ENCODE data around the gene CSPG4. TPM values are rescaled to one million over a fixed set of nuclear protein-coding genes. Genes with fewer than 3 reads are reported as not detected.
"Not testable (repeated sequence)": the region's sequence is repeated elsewhere in the genome, so short reads cannot be mapped to it uniquely, and the experiment has no call there.

CSPG4 gene
- polyA plus RNA-seq, 1 donor: 108 TPM

- DNase-seq (ENCODE audit: low read depth): no peak
Observed at GRCh38 chr15:75738647-75739325, 26.1 kb upstream of the CSPG4 start.

GRCh38 chr15:75738014-75738646, 25.5 kb upstream of the CSPG4 start:
- no peak for DNase-seq (ENCODE audit: low read depth)

- not testable (repeated sequence) for DNase-seq (ENCODE audit: low read depth)
Observed at GRCh38 chr15:75737116-75738013, 24.7 kb upstream of the CSPG4 start.

- DNase-seq (ENCODE audit: low read depth): no peak
Observed at GRCh38 chr15:75736256-75736655, 23.6 kb upstream of the CSPG4 start.

GRCh38 chr15:75734861-75735760, 22.5 kb upstream of the CSPG4 start:
- DNase-seq (ENCODE audit: low read depth): not testable (repeated sequence)

- DNase-seq (ENCODE audit: low read depth): no peak
Observed at GRCh38 chr15:75733761-75734651, 21.4 kb upstream of the CSPG4 start.

GRCh38 chr15:75732809-75733451, 20.3 kb upstream of the CSPG4 start:
- DNase-seq (ENCODE audit: low read depth): no peak

GRCh38 chr15:75732177-75732808, 19.6 kb upstream of the CSPG4 start:
- no peak for DNase-seq (ENCODE audit: low read depth)

- DNase-seq (ENCODE audit: low read depth): no peak
Observed at GRCh38 chr15:75731248-75732151, 18.9 kb upstream of the CSPG4 start.

- not testable (repeated sequence) for DNase-seq (ENCODE audit: low read depth)
Observed at GRCh38 chr15:75730376-75731247, 18.0 kb upstream of the CSPG4 start.

- no peak for DNase-seq (ENCODE audit: low read depth)
Observed at GRCh38 chr15:75729326-75730069, 16.9 kb upstream of the CSPG4 start.

- no peak for DNase-seq (ENCODE audit: low read depth)
Observed at GRCh38 chr15:75727851-75728715, 15.4 kb upstream of the CSPG4 start.

- DNase-seq (ENCODE audit: low read depth): no peak
Observed at GRCh38 chr15:75727031-75727531, 14.4 kb upstream of the CSPG4 start.

GRCh38 chr15:75725719-75726607, 13.3 kb upstream of the CSPG4 start:
- no peak for DNase-seq (ENCODE audit: low read depth)

All from forelimb muscle (tissue), 1 donor.